Esophagus squamous epithelium (tissue), 5 donors: ENCODE data around the gene GHSR. TPM values are rescaled to one million over a fixed set of nuclear protein-coding genes. Genes with fewer than 3 reads are reported as not detected.

Source experiments
- DNase-seq: peaks from one replicate; lab custom pipeline; 2025; lab: John Stamatoyannopoulos, UW
- H3K27ac ChIP-seq, 4 donors: fragments of 200-600 bp; sonication (generic); one replicate each; pipeline ENCODE4 v1.5.1; 2016 to 2019; ENCODE audit warnings: mild to moderate bottlenecking in 1 of 4
- H3K27me3 ChIP-seq, 4 donors: fragments of 200-600 bp; sonication (generic); 1 replicate in 3 of 4; 2 replicates in 1 of 4; pipeline versions ENCODE4 v1.5.1 to v1.6.0; 2017 to 2021; ENCODE audit warnings: antibody characterized with exemption in 1 of 4
- H3K36me3 ChIP-seq, 3 donors: fragments of 200-600 bp; sonication (generic); one replicate each; pipeline ENCODE4 v1.5.1; 2016 to 2019
- H3K4me1 ChIP-seq, 3 donors: fragments of 200-600 bp; sonication (generic); one replicate each; pipeline ENCODE4 v1.5.1; 2017 to 2019
- H3K4me3 ChIP-seq, 4 donors: fragments of 200-600 bp; sonication (generic); 1 replicate in 3 of 4; 2 replicates in 1 of 4; pipeline ENCODE4 v1.5.1; 2016 to 2019; ENCODE audit warnings: mild to moderate bottlenecking in 2 of 4, moderate library complexity in 1 of 4
- H3K9me3 ChIP-seq, 3 donors: fragments of 200-600 bp; sonication (generic); one replicate each; pipeline ENCODE4 v1.5.1; 2016 to 2019
- CTCF ChIP-seq, 6 experiments: fragments of 450-650 bp in 4 of 6; fragments of 200-600 bp in 2 of 6; sonication (generic) in 2 of 6; IDR thresholded peaks; one replicate each; pipeline ENCODE4 v1.5.1; 2016 to 2019; ENCODE audit warnings: antibody characterized with exemption in 6 of 6, mild to moderate bottlenecking in 4 of 6, moderate library complexity in 4 of 6
- POLR2A ChIP-seq, 4 donors: fragments of 450-650 bp; IDR thresholded peaks; one replicate each; pipeline ENCODE4 v1.6.1; 2017; ENCODE audit warnings: antibody characterized with exemption in 4 of 4, mild to moderate bottlenecking in 4 of 4, moderate library complexity in 3 of 4
- WGBS, 2 donors: methylation state at CpG; one replicate each; pipeline ENCODE4 v1.1.5; 2018; 5-methylcytosine and 5-hydroxymethylcytosine counted together
- intact Hi-C: fragments of 100-400 bp; cut with DNase I; formaldehyde crosslinking; loops from one replicate; pipeline ENCODE4 v1.15.0; 2022
- total RNA-seq, 4 donors: library from RNA; depleted of rRNA; stranded (reverse); fragments of >200 nt; gene quantifications; one replicate each; pipeline ENCODE4 v1.1.0, GENCODE V29; 2016
- donor health status: DM: yes; HTN: yes; CAD: no.

The GHSR gene
- total RNA-seq, 4 donors from 2014 or later, result not detected

GRCh38 chr3:172465281-172465680 is 17.0 kb upstream of the GHSR start:
- peaks cover 0 to 24% (median 0%) of the 10 kb centered on the region in 3 donors for H3K4me1 ChIP-seq
- no peak overlapping the region for H3K27ac ChIP-seq
- TF ChIP-seq POLR2A (IDR thresholded peaks at IDR 0.05), result no peak
- TF ChIP-seq CTCF (IDR thresholded peaks at IDR 0.05), result no peak
- intact Hi-C loops, result no loop called here
- H3K4me3 ChIP-seq, result no peak overlapping the region
- H3K27me3 ChIP-seq, result no peaks in the 10 kb centered on the region
- no peaks in the 10 kb centered on the region for H3K36me3 ChIP-seq
- no peak for DNase-seq
- H3K9me3 ChIP-seq, result no peaks in the 10 kb centered on the region

GRCh38 chr3:172464306-172464705 is 16.1 kb upstream of the GHSR start:
- no peaks in the 10 kb centered on the region for H3K36me3 ChIP-seq
- H3K27me3 ChIP-seq, result no peaks in the 10 kb centered on the region
- WGBS, 2 donors, result 86 to 89% methylated on average over 6 of the region's 6 CpGs
- no peak overlapping the region for H3K27ac ChIP-seq
- intact Hi-C loops, result no loop called here
- H3K4me1 ChIP-seq, result peaks cover 0 to 24% (median 0%) of the 10 kb centered on the region in 3 donors
- no peak for DNase-seq
- H3K4me3 ChIP-seq, result no peak overlapping the region
- H3K9me3 ChIP-seq, result no peaks in the 10 kb centered on the region
- TF ChIP-seq POLR2A (IDR thresholded peaks at IDR 0.05) (no peak), CTCF (IDR thresholded peaks at IDR 0.05) (no peak)

GRCh38 chr3:172461530-172462138 is 13.4 kb upstream of the GHSR start:
- no peak overlapping the region for H3K4me3 ChIP-seq
- no peak for DNase-seq
- H3K27ac ChIP-seq, result no peak overlapping the region
- intact Hi-C loops, result no loop called here
- H3K27me3 ChIP-seq, result peaks cover 0 to 5% (median 0%) of the 10 kb centered on the region in 4 donors
- H3K9me3 ChIP-seq, result no peaks in the 10 kb centered on the region
- 34 to 38% methylated on average over 5 of the region's 5 CpGs for WGBS, 2 donors
- peak; percentile 53 to 87 (median 82) for TF ChIP-seq CTCF (IDR thresholded peaks at IDR 0.05)
- TF ChIP-seq POLR2A (IDR thresholded peaks at IDR 0.05), result no peak
- no peaks in the 10 kb centered on the region for H3K4me1 ChIP-seq
- no peaks in the 10 kb centered on the region for H3K36me3 ChIP-seq

GRCh38 chr3:172456404-172456803 is 8.1 kb upstream of the GHSR start:
- no peaks in the 10 kb centered on the region for H3K4me1 ChIP-seq
- no peak overlapping the region for H3K4me3 ChIP-seq
- TF ChIP-seq POLR2A (IDR thresholded peaks at IDR 0.05) (no peak), CTCF (IDR thresholded peaks at IDR 0.05) (no peak)
- no peak for DNase-seq
- 71 to 94% methylated on average over 3 of the region's 3 CpGs for WGBS, 2 donors
- intact Hi-C loops, result no loop called here
- no peak overlapping the region for H3K27ac ChIP-seq
- H3K36me3 ChIP-seq, result no peaks in the 10 kb centered on the region
- no peaks in the 10 kb centered on the region for H3K9me3 ChIP-seq
- H3K27me3 ChIP-seq, result peaks cover 0 to 21% (median 0%) of the 10 kb centered on the region in 4 donors

- H3K9me3 ChIP-seq, result no peaks in the 10 kb centered on the region
- H3K27ac ChIP-seq, result no peak overlapping the region
- no peaks in the 10 kb centered on the region for H3K36me3 ChIP-seq
- H3K4me3 ChIP-seq, result no peak overlapping the region
- no peak for TF ChIP-seq CTCF (IDR thresholded peaks at IDR 0.05)
- no peak for TF ChIP-seq POLR2A (IDR thresholded peaks at IDR 0.05)
- H3K4me1 ChIP-seq, result peaks cover 0 to 6% (median 0%) of the 10 kb centered on the region in 3 donors
- H3K27me3 ChIP-seq, result peaks cover under 1 to 43% (median 7%) of the 10 kb centered on the region in 4 donors
- intact Hi-C loops, result no loop called here
- DNase-seq, result no peak
Observed at GRCh38 chr3:172454180-172454579, 5.9 kb upstream of the GHSR start.
